GM18951 (cell line): ENCODE data around the gene PGBD5.
"Not testable (repeated sequence)": the region's sequence is repeated elsewhere in the genome, so short reads cannot be mapped to it uniquely, and the experiment has no call there.

Experiments used
- POLR2A ChIP-seq: IDR thresholded peaks from 4 replicates; pipeline ENCODE4 v1.6.1; 2011; ENCODE audit warnings: mild to moderate bottlenecking; ENCODE audit not compliant: insufficient read length, insufficient read depth; ENCODE audit errors: extremely low read depth
- in situ Hi-C: fragments of 300-500 bp; cut with MboI; formaldehyde crosslinking; loops from one replicate; pipeline ENCODE4 v1.12.0; 2022; ENCODE audit warnings: low sequenced_read_pairs, mixed read lengths, inconsistent platforms; ENCODE audit not compliant: unreplicated experiment

Gene PGBD5, protein sequence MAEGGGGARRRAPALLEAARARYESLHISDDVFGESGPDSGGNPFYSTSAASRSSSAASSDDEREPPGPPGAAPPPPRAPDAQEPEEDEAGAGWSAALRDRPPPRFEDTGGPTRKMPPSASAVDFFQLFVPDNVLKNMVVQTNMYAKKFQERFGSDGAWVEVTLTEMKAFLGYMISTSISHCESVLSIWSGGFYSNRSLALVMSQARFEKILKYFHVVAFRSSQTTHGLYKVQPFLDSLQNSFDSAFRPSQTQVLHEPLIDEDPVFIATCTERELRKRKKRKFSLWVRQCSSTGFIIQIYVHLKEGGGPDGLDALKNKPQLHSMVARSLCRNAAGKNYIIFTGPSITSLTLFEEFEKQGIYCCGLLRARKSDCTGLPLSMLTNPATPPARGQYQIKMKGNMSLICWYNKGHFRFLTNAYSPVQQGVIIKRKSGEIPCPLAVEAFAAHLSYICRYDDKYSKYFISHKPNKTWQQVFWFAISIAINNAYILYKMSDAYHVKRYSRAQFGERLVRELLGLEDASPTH

GRCh38 chr1:230426246-230427093 lies at the start of gene PGBD5:
Gene PGBD5, minus strand, starts transcription at chr1:230426332. Its CDS starts 404 bp downstream, at chr1:230425928.
- no peak for TF ChIP-seq POLR2A
- in situ Hi-C loops, result no loop called here

DNA sequence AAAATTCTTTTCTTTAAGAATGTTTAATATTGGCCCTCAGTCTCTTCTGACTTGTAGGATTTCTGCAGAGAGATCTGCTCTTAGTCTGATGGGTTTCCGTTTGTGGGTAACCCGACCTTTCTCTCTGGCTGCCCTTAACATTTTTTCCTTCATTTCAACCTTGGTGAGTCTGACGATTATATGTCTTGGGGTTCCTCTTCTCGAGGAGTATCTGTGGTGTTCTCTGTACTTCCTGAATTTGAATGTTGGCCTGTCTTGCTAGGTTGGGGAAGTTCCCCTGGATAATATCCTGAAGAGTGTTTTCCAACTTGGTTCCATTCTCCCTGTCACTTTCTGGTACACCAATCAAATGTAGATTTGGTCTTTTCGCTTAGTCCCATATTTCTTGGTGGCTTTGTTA lies 48.8 kb upstream of the PGBD5 start:
- in situ Hi-C loops, result not testable (repeated sequence)

DNA sequence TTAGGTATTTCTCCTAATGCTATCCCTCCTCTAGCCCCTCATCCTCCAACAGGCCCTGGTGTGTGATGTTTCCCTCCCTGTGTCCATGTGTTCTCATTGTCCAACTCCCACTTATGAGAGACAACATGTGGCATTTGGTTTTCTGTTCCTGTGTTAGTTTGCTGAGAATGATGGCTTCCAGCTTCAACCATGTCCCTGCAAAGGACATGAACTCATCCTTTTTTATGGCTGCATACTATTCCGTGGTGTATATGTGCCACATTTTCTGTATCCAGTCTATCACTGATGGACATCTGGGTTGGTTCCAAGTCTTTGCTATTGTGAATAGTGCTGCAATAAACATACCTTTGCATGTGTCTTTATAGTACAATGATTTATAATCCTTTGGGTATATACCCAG lies 44.6 kb upstream of the PGBD5 start:
- in situ Hi-C loops, result not testable (repeated sequence)

GRCh38 chr1:230469271-230469670 lies 43.1 kb upstream of the PGBD5 start:
- in situ Hi-C loops, result no loop called here
- TF ChIP-seq POLR2A, result no peak

DNA sequence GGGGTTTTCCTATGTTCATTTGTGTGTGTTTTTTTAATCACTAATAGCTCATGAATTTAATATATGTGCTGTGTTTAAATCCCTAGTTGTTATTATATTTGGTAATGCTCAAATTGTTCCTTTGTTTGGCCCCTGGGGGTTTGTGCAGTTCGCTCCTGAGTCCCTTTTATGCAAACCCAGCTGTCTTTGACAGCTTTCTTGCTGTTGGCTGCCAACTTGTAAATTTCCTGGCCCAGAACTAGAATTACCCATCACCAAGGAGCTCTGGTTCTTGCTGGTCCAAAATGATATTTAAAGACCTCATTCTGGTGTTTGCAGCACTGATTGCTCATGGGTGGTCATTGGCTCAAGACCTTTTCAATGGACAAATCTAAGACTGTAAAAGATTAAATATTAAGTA lies 39.6 kb upstream of the PGBD5 start:
- in situ Hi-C loops, result no loop called here
- no peak for TF ChIP-seq POLR2A

- no peak for TF ChIP-seq POLR2A
- in situ Hi-C loops, result no loop called here
Measured at GRCh38 chr1:230464671-230465070, 38.5 kb upstream of the PGBD5 start.

GRCh38 chr1:230463760-230464159 lies 37.6 kb upstream of the PGBD5 start:
- no peak for TF ChIP-seq POLR2A
- in situ Hi-C loops, result no loop called here

DNA sequence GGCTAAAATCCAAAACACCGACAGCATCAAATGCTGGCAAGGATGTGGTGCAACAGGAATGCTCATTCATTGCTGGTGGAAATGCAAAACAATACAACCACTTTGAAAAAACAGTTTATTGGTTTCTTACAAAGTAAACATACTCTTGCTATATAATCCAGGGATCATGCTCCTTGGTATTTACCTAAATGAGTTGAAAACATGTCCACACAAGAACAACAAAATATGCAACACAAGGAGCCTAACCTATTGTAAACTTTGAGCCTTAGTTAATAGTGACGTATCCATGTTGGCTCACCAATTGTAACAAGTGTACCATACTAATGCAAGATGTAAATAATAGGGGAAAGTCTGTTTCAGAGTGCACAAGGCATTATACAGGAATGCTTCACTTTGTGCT lies 37.2 kb upstream of the PGBD5 start:
- TF ChIP-seq POLR2A, result no peak
- in situ Hi-C loops, result no loop called here

DNA sequence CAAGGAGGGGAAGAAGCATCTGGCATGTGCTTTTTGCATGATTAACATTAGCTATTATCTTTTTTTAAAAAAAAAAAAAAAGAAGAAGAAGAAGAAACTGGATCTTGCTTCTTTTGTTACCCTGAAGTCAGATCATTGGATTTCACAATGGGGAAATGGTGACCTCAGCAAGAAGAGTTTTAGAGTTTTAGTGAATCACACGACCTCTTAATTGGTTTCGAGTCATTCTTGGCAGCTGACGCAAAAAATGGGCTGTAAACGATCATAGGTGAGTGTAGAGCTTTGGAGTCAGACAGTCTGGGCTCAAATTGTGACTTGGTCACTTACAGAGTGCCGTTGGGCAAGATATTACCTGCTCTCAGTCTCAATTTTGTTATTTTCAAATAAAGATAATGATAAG lies 33.3 kb upstream of the PGBD5 start:
- in situ Hi-C loops, result no loop called here
- TF ChIP-seq POLR2A, result no peak

DNA sequence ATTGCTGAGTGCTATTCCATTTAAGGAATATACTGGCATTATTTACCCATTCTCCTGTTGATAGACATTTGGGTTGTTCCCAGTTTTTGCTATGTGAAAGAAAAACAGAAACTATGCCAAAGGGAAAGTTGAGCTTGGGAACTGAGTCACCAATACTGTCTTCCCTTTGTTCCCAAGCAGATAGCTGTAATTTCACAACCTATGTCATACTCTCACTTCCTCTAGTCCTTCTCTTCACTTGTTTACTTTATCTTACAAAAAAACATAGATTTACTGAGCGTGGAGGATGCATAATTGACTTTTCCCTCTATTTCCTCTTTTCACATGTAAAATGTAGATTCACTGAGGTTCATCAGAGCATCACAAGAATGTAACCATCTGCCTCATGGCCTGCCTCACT lies 32.4 kb upstream of the PGBD5 start:
- in situ Hi-C loops, result no loop called here
- TF ChIP-seq POLR2A, result no peak

DNA sequence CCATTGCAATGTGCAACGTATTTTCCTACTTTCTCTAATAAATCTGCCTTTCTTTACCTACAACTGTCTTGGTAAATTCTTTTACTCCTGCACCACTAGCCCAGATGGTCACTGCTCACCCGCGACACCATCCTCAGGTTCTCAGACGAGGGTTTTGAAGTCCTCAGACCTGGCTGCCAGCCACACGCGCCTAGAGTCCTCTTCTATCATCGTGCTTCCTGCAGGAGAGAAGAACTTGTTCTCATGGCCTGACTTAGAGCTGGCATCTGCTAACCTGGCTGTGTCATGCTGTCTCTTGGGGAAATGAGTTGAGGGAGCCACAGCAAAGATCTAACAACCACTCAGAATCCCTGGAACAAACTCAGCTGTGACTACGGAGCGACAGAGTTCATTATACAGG lies 30.3 kb upstream of the PGBD5 start:
- TF ChIP-seq POLR2A, result no peak
- in situ Hi-C loops, result no loop called here

- no peak for TF ChIP-seq POLR2A
- in situ Hi-C loops, result no loop called here
Measured at GRCh38 chr1:230455291-230455690, 29.2 kb upstream of the PGBD5 start.

- no peak for TF ChIP-seq POLR2A
- in situ Hi-C loops, result no loop called here
Measured at GRCh38 chr1:230453377-230453776, 27.2 kb upstream of the PGBD5 start.
